Measurements from ENCODE around the gene YBX3. TPM values are rescaled to one million over a fixed set of nuclear protein-coding genes. Genes with fewer than 3 reads are reported as not detected.

Gene YBX3
- polyA plus RNA-seq, 3 donors from 2014 or later, result 1.5 to 8.2 (median 4.7) TPM

GRCh38 chr12:10736463-10736862 is 13.3 kb upstream of the YBX3 start:
- Mint-ChIP-seq H3K36me3 (no peaks in the 10 kb centered on the region), H3K27ac (no peak overlapping the region), H3K4me3 (no peak overlapping the region), H3K9me3 (no peaks in the 10 kb centered on the region), H3K4me1 (peaks cover 3 to 4% of the 10 kb centered on the region in 2 donors), H3K27me3 (ENCODE audit: low read depth in 3 of 3) (peaks cover 1 to 11% (median 8%) of the 10 kb centered on the region in 3 donors)
- no peak for DNase-seq

GRCh38 chr12:10735428-10735827 is 12.3 kb upstream of the YBX3 start:
- no peaks in the 10 kb centered on the region for H3K9me3 Mint-ChIP-seq
- H3K27me3 Mint-ChIP-seq (ENCODE audit: low read depth in 3 of 3), result peaks cover 3 to 11% (median 8%) of the 10 kb centered on the region in 3 donors
- peaks cover 5 to 7% of the 10 kb centered on the region in 2 donors for H3K4me1 Mint-ChIP-seq
- H3K27ac Mint-ChIP-seq, result no peak overlapping the region
- H3K36me3 Mint-ChIP-seq, result no peaks in the 10 kb centered on the region
- no peak for DNase-seq
- H3K4me3 Mint-ChIP-seq, result no peak overlapping the region

- no peak for DNase-seq
- Mint-ChIP-seq H3K4me1 (peaks cover 5 to 7% of the 10 kb centered on the region in 2 donors), H3K9me3 (no peaks in the 10 kb centered on the region), H3K27ac (no peak overlapping the region), H3K4me3 (no peak overlapping the region), H3K27me3 (ENCODE audit: low read depth in 3 of 3) (peaks cover 2 to 12% (median 6%) of the 10 kb centered on the region in 3 donors), H3K36me3 (peaks cover 0 to 4% (median 0%) of the 10 kb centered on the region in 3 donors)
Observed at GRCh38 chr12:10732549-10732948, 9.4 kb upstream of the YBX3 start.

- DNase-seq, result no peak
- H3K4me1 Mint-ChIP-seq, result peaks cover 5 to 7% of the 10 kb centered on the region in 2 donors
- H3K27me3 Mint-ChIP-seq (ENCODE audit: low read depth in 3 of 3), result peaks cover 2 to 17% (median 5%) of the 10 kb centered on the region in 3 donors
- H3K27ac Mint-ChIP-seq, result no peak overlapping the region
- peaks cover 0 to 4% (median 0%) of the 10 kb centered on the region in 3 donors for H3K36me3 Mint-ChIP-seq
- H3K4me3 Mint-ChIP-seq, result no peak overlapping the region
- no peaks in the 10 kb centered on the region for H3K9me3 Mint-ChIP-seq
Observed at GRCh38 chr12:10732066-10732465, 8.9 kb upstream of the YBX3 start.

- Mint-ChIP-seq H3K4me1 (peaks cover 5 to 7% of the 10 kb centered on the region in 2 donors), H3K4me3 (no peak overlapping the region), H3K27me3 (ENCODE audit: low read depth in 3 of 3) (peaks cover 4 to 22% (median 7%) of the 10 kb centered on the region in 3 donors), H3K36me3 (peaks cover 0 to 4% (median 0%) of the 10 kb centered on the region in 3 donors), H3K9me3 (no peaks in the 10 kb centered on the region), H3K27ac (no peak overlapping the region)
- DNase-seq, result no peak
Observed at GRCh38 chr12:10730559-10730958, 7.4 kb upstream of the YBX3 start.

GRCh38 chr12:10728091-10728490 is 5.0 kb upstream of the YBX3 start:
- Mint-ChIP-seq H3K4me1 (peaks cover 14 to 21% of the 10 kb centered on the region in 2 donors), H3K27me3 (ENCODE audit: low read depth in 3 of 3) (peaks cover 17 to 29% (median 28%) of the 10 kb centered on the region in 3 donors), H3K9me3 (no peaks in the 10 kb centered on the region), H3K36me3 (peaks cover 0 to 4% (median 0%) of the 10 kb centered on the region in 3 donors), H3K27ac (no peak overlapping the region), H3K4me3 (no peak overlapping the region)
- no peak for DNase-seq

GRCh38 chr12:10726945-10727344 is 3.8 kb upstream of the YBX3 start:
- H3K27ac Mint-ChIP-seq, result no peak overlapping the region
- H3K4me3 Mint-ChIP-seq, result no peak overlapping the region
- DNase-seq, result no peak
- H3K36me3 Mint-ChIP-seq, result peaks cover 0 to 4% (median 0%) of the 10 kb centered on the region in 3 donors
- no peaks in the 10 kb centered on the region for H3K9me3 Mint-ChIP-seq
- H3K27me3 Mint-ChIP-seq (ENCODE audit: low read depth in 3 of 3), result peaks cover 21 to 34% (median 33%) of the 10 kb centered on the region in 3 donors
- H3K4me1 Mint-ChIP-seq, result peaks cover 19 to 27% of the 10 kb centered on the region in 2 donors

- Mint-ChIP-seq H3K4me1 (peaks cover 18 to 25% of the 10 kb centered on the region in 2 donors), H3K27ac (no peak overlapping the region), H3K36me3 (peaks cover 0 to 4% (median 0%) of the 10 kb centered on the region in 3 donors), H3K9me3 (no peaks in the 10 kb centered on the region), H3K27me3 (ENCODE audit: low read depth in 3 of 3) (peaks cover 25 to 39% (median 35%) of the 10 kb centered on the region in 3 donors), H3K4me3 (peak overlapping the region in 1 of 5 donors; percentile 32)
- DNase-seq, result no peak
Observed at GRCh38 chr12:10725003-10725402, 1.9 kb upstream of the YBX3 start.

- Mint-ChIP-seq H3K27ac (peak overlapping the region; percentile 12 to 91 (median 74)), H3K4me3 (peak overlapping the region; percentile 65 to 80 (median 76)), H3K9me3 (no peaks in the 10 kb centered on the region), H3K36me3 (no peaks in the 10 kb centered on the region), H3K27me3 (ENCODE audit: low read depth in 3 of 3) (peaks cover 29 to 38% (median 38%) of the 10 kb centered on the region in 3 donors), H3K4me1 (peaks cover 18 to 25% of the 10 kb centered on the region in 2 donors)
- DNase-seq, result peak in 2 of 3 donors; percentile 39 to 61
Observed at GRCh38 chr12:10722502-10722904, 620 bp downstream of the YBX3 start.

- Mint-ChIP-seq H3K36me3 (no peaks in the 10 kb centered on the region), H3K4me3 (peak overlapping the region; percentile 65 to 80 (median 76)), H3K27me3 (ENCODE audit: low read depth in 3 of 3) (peaks cover 29 to 37% (median 34%) of the 10 kb centered on the region in 3 donors), H3K9me3 (no peaks in the 10 kb centered on the region), H3K27ac (peak overlapping the region; percentile 12 to 91 (median 74)), H3K4me1 (peaks cover 18 to 25% of the 10 kb centered on the region in 2 donors)
- DNase-seq, result peak; percentile 63 to 79 (median 74)
Observed at GRCh38 chr12:10721651-10722501, 1.2 kb downstream of the YBX3 start.

GRCh38 chr12:10720974-10721650 is 2.0 kb downstream of the YBX3 start:
- no peak for DNase-seq
- H3K4me3 Mint-ChIP-seq, result peak overlapping the region in 3 of 5 donors; percentile 1 to 77 (median 12)
- peaks cover 18 to 25% of the 10 kb centered on the region in 2 donors for H3K4me1 Mint-ChIP-seq
- H3K27ac Mint-ChIP-seq, result peak overlapping the region in 1 of 6 donors; percentile 86
- H3K27me3 Mint-ChIP-seq (ENCODE audit: low read depth in 3 of 3), result peaks cover 29 to 37% (median 33%) of the 10 kb centered on the region in 3 donors
- H3K9me3 Mint-ChIP-seq, result no peaks in the 10 kb centered on the region
- H3K36me3 Mint-ChIP-seq, result no peaks in the 10 kb centered on the region

GRCh38 chr12:10719482-10719881 is 3.6 kb downstream of the YBX3 start:
- Mint-ChIP-seq H3K27me3 (ENCODE audit: low read depth in 3 of 3) (peaks cover 20 to 31% (median 26%) of the 10 kb centered on the region in 3 donors), H3K27ac (no peak overlapping the region), H3K9me3 (no peaks in the 10 kb centered on the region), H3K36me3 (no peaks in the 10 kb centered on the region), H3K4me1 (peaks cover 23 to 32% of the 10 kb centered on the region in 2 donors), H3K4me3 (no peak overlapping the region)
- no peak for DNase-seq

- H3K4me1 Mint-ChIP-seq, result peaks cover 15 to 21% of the 10 kb centered on the region in 2 donors
- H3K27me3 Mint-ChIP-seq (ENCODE audit: low read depth in 3 of 3), result peaks cover 14 to 20% (median 15%) of the 10 kb centered on the region in 3 donors
- H3K9me3 Mint-ChIP-seq, result no peaks in the 10 kb centered on the region
- DNase-seq, result no peak
- no peaks in the 10 kb centered on the region for H3K36me3 Mint-ChIP-seq
- no peak overlapping the region for H3K4me3 Mint-ChIP-seq
- no peak overlapping the region for H3K27ac Mint-ChIP-seq
Observed at GRCh38 chr12:10718279-10718821, 4.8 kb downstream of the YBX3 start.
